Heart left ventricle (tissue), 13 donors: ENCODE measurements around the gene THAP4.

Experiments
- POLR2A ChIP-seq, 2 donors: fragments of 450-650 bp; IDR thresholded peaks; one replicate each; pipeline ENCODE4 v1.6.1; 2017; ENCODE audit warnings: antibody characterized with exemption in 2 of 2, mild to moderate bottlenecking in 2 of 2, moderate library complexity in 2 of 2
- TF ChIP-seq, protein P1 (sequence below), 12 donors: fragments of 200-600 bp; sonication (generic) in 4 of 12; IDR thresholded peaks; one replicate each; pipeline versions ENCODE4 v1.5.0 to v1.8.0; 2018 to 2022; ENCODE audit warnings: antibody characterized with exemption in 12 of 12, mild to moderate bottlenecking in 5 of 12
- donor health status: ischemic (EF 13 %, LVEDD 7.1; RV severe dilation, severe dysfunction).
- donor health status: DM: no; HTN: yes; CAD: no.
- donor health status: DM: no; HTN: no; CAD: no.
- donor health status: ischemic (EF 25% LVEDD 6.9; RV normal size, moderate dysfunction).
- donor health status: ischemic (EF 25% LVEDD 5.7; RV mildly dilated, moderate dysfunction).
- donor health status: ischemic (EF 35%, LVEDD 5.7; RV mildly dilated, moderate dysfunction).
- donor health status: nonischemic (EF 11% LVEDD 7.7; RV severe dilation, severe dysfunction).
- donor health status: DM: yes; HTN: yes; CAD: no.
- donor health status: PGD.
- donor health status: ischemic (EF 29% LVEDD 5.4; RV normal size, mild dysfunction).
- donor health status: nonischemic (EF 23%, LVEDD 6.1; RV moderate dilation, normal function).

DNA sequence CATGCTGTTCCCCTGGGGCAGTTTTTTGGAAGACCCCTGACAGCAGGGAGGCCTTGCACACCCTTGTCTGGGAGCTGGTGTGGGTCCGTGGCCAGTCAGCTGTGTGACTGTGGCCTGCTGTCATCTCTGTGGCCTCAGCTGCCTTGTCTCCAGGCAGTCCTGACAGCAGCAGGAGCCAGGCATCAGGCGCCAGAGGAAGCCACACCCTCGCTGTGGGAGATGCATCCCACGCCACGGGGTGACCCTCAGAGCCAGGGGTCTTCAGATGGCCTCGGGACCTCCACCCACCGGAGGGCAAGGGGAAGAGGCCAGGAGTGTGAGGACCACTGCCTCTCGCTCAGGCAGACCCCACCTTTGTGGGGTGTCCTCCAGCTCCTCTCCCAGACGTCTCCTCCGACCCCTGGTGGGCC lies 73.4 kb downstream of the THAP4 start:
- TF ChIP-seq, protein P1, sequence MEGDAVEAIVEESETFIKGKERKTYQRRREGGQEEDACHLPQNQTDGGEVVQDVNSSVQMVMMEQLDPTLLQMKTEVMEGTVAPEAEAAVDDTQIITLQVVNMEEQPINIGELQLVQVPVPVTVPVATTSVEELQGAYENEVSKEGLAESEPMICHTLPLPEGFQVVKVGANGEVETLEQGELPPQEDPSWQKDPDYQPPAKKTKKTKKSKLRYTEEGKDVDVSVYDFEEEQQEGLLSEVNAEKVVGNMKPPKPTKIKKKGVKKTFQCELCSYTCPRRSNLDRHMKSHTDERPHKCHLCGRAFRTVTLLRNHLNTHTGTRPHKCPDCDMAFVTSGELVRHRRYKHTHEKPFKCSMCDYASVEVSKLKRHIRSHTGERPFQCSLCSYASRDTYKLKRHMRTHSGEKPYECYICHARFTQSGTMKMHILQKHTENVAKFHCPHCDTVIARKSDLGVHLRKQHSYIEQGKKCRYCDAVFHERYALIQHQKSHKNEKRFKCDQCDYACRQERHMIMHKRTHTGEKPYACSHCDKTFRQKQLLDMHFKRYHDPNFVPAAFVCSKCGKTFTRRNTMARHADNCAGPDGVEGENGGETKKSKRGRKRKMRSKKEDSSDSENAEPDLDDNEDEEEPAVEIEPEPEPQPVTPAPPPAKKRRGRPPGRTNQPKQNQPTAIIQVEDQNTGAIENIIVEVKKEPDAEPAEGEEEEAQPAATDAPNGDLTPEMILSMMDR (IDR thresholded peaks at IDR 0.05): no peak
- no peak for TF ChIP-seq POLR2A (IDR thresholded peaks at IDR 0.05)
